Measurements from ENCODE around the gene LCN10. TPM values are rescaled to one million over a fixed set of nuclear protein-coding genes. Genes with fewer than 3 reads are reported as not detected.
"Not testable (repeated sequence)": the region's sequence is repeated elsewhere in the genome, so short reads cannot be mapped to it uniquely, and the experiment has no call there.

The LCN10 gene
- total and polyA plus RNA-seq, 9 of the 15 experiments (the other 6 are each of a cell fraction or from before 2014, with no cell fraction given): 0.10 to 0.21 (median 0.14) TPM; not detected in 6

GRCh38 chr9:136786983-136787382, 44.2 kb upstream of the LCN10 start:
- in situ Hi-C loops (cut with MboI): loop anchor here (25.0 kb wide), 1 partner anchor 450 kb away; the partner anchor contains the start of genes CYSRT1, RNF224, SLC34A3 and TUBB4B
- H3K36me3 ChIP-seq (ENCODE audit: control insufficient read depth, insufficient read depth, low read length); BruUV-seq (replicated peaks): not testable (repeated sequence)

GRCh38 chr9:136786451-136786850, 43.7 kb upstream of the LCN10 start:
- peaks cover 3% of the 10 kb centered on the region for H3K79me2 ChIP-seq (ENCODE audit: control insufficient read depth, insufficient read depth, low read length)
- no peak overlapping the region; the same call in 2 of the 3 replicates for H3K27ac ChIP-seq (ENCODE audit: extremely low read depth, low read depth, low read length)
- no peaks in the 10 kb centered on the region for H4K20me1 ChIP-seq (replicated peaks; ENCODE audit: control insufficient read depth, insufficient read depth, low read length)
- in situ Hi-C loops (cut with MboI): loop anchor here (25.0 kb wide), 1 partner anchor 451 kb away; the partner anchor contains the start of genes CYSRT1, RNF224, SLC34A3 and TUBB4B
- no peaks in the 10 kb centered on the region for H3K27me3 ChIP-seq (ENCODE audit: control insufficient read depth in 2 of 2, insufficient read depth in 2 of 2, low read length in 2 of 2)
- ATAC-seq (no peak), FAIRE-seq (no peak), DNase-seq (ENCODE audit: extremely low read depth in 1 of 4, low spot score in 3 of 4) (no peak)
- POLR2A ChIA-PET: interaction anchor here (1.1 kb wide), 1 partner anchor 402 kb away, joined by 4 read pairs; the partner anchor contains the start of gene SSNA1
- intact Hi-C loops (cut with micrococcal nuclease): loop anchor here (2.0 to 10.0 kb wide), 3 partner anchors 54 to 458 kb away; partner anchors contain the start of genes C8G and TUBB4B
- 0 out of 4 replicates have a peak overlapping the region, but pooled peaks of 1 of the 2 experiments have one; percentile 11 for H3K9ac ChIP-seq (ENCODE audit: insufficient read depth in 1 of 2, low read depth in 2 of 2, low read length in 2 of 2)
- H3K9me1 ChIP-seq (ENCODE audit: control insufficient read depth, insufficient read depth, low read length): no peaks in the 10 kb centered on the region
- H3K9me3 ChIP-seq (replicated peaks; ENCODE audit: control insufficient read depth, insufficient read depth, low read depth, low read length): no peaks in the 10 kb centered on the region
- no TSS peak for BruUV-seq (replicated peaks)
- H3K4me1 ChIP-seq (replicated peaks in 1 of 2; ENCODE audit: control insufficient read depth in 2 of 2, insufficient read depth in 2 of 2, low read length in 2 of 2): peaks cover 33 to 38% of the 10 kb centered on the region in 2 experiments
- no peak overlapping the region for H3K4me2 ChIP-seq (ENCODE audit: insufficient read depth, low read length)
- CTCF ChIA-PET (ENCODE audit: low intra/inter-chr PET ratio): interaction anchor here (1.6 kb wide), 1 partner anchor 249 kb away, joined by 10 read pairs; no protein-coding TSS in a partner anchor
- 67% methylated on average over 10 of the region's 10 CpGs for WGBS (ENCODE audit: insufficient coverage, low coverage, missing lambda C conversion rate)
- H3K4me3 ChIP-seq: no peak overlapping the region
- TF ChIP-seq NFIC (IDR thresholded peaks at IDR 0.05): 0 out of 2 replicates have a peak, but pooled peaks have one; percentile 54
- TF ChIP-seq HNRNPUL1 (IDR thresholded peaks at IDR 0.05; ENCODE audit: low read length): no peak
- H2AFZ ChIP-seq (ENCODE audit: low read depth, low read length): peak overlapping the region; percentile 64; the same call in 1 of the 2 replicates
- no peaks in the 10 kb centered on the region for H3K36me3 ChIP-seq (ENCODE audit: control insufficient read depth, insufficient read depth, low read length)

More at GRCh38 chr9:136786983-136787382, 44.2 kb upstream of the LCN10 start:
- H3K4me3 ChIP-seq; POLR2A ChIA-PET; DNase-seq (ENCODE audit: extremely low read depth in 1 of 4, low spot score in 3 of 4); H3K9me1 ChIP-seq (ENCODE audit: control insufficient read depth, insufficient read depth, low read length); FAIRE-seq; H4K20me1 ChIP-seq (replicated peaks; ENCODE audit: control insufficient read depth, insufficient read depth, low read length); H2AFZ ChIP-seq (ENCODE audit: low read depth, low read length); ATAC-seq; H3K9me3 ChIP-seq (replicated peaks; ENCODE audit: control insufficient read depth, insufficient read depth, low read depth, low read length); H3K79me2 ChIP-seq (ENCODE audit: control insufficient read depth, insufficient read depth, low read length); H3K27ac ChIP-seq (ENCODE audit: extremely low read depth, low read depth, low read length); H3K4me2 ChIP-seq (ENCODE audit: insufficient read depth, low read length); H3K27me3 ChIP-seq (ENCODE audit: control insufficient read depth in 2 of 2, insufficient read depth in 2 of 2, low read length in 2 of 2); H3K9ac ChIP-seq (ENCODE audit: insufficient read depth in 1 of 2, low read depth in 2 of 2, low read length in 2 of 2): not testable (repeated sequence)
- peaks cover 38 to 40% of the 10 kb centered on the region in 2 experiments for H3K4me1 ChIP-seq (replicated peaks in 1 of 2; ENCODE audit: control insufficient read depth in 2 of 2, insufficient read depth in 2 of 2, low read length in 2 of 2)
- peak; percentile 22; the same call in 1 of the 2 replicates for TF ChIP-seq NFIC (IDR thresholded peaks at IDR 0.05)
- intact Hi-C loops (cut with micrococcal nuclease): loop anchor here (1.0 to 10.0 kb wide), 4 partner anchors 54 to 458 kb away; partner anchors contain the start of genes C8G and TUBB4B
- WGBS (ENCODE audit: insufficient coverage, low coverage, missing lambda C conversion rate): 33% methylated on average over 4 of the region's 4 CpGs
- CTCF ChIA-PET (ENCODE audit: low intra/inter-chr PET ratio): interaction anchor here (0.6 to 1.6 kb wide), 5 partner anchors 22 to 508 kb away, joined by 3 to 10 read pairs (median 3); no protein-coding TSS in a partner anchor
